Measurements from ENCODE around the gene PNP.
A peak's percentile ranks its signal among the peaks of the same experiment; 100 is the strongest.

Gene PNP

GRCh38 chr14:20428010-20428365, 41.2 kb upstream of the PNP start (continued):
- TF ChIP-seq PATZ1 (CRISPR knock-in tag; IDR thresholded peaks at IDR 0.05; ENCODE audit: borderline replicate concordance) (no peak), PPARA (CRISPR knock-in tag; IDR thresholded peaks at IDR 0.05; ENCODE audit: borderline replicate concordance) (no peak), RARB (CRISPR knock-in tag; IDR thresholded peaks at IDR 0.05) (no peak), ZFP30 (CRISPR knock-in tag; IDR thresholded peaks at IDR 0.05) (no peak), TOX (CRISPR knock-in tag; IDR thresholded peaks at IDR 0.05; ENCODE audit: borderline replicate concordance) (no peak), GLIS3 (CRISPR knock-in tag; IDR thresholded peaks at IDR 0.05) (no peak), SNAI2 (CRISPR knock-in tag; IDR thresholded peaks at IDR 0.05) (no peak), ZNF565 (CRISPR knock-in tag; conservative IDR thresholded peaks at IDR 0.05; ENCODE audit: low read depth) (no peak)

DNA sequence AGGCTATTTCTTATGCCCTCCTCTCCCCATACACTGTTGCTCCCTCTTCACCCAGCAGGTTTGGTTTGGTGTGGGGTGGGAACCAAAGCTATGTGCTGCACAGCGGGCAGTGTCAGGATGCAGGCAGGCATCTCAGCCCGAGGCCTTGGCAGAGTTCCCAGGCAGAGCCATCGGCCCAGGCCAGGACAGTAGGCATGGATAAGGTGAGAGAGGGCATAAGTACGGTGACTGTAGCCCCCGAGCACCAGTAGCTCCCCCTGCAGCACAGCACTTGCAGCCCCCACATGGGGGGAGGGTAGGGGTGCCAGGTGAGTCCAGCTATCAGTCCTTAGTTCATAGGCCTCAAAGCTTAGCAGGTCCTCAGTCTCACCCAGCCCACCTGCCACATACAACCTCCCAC, 40.4 kb upstream of the PNP start:
- no peak for TF ChIP-seq ZFP3 (CRISPR knock-in tag; IDR thresholded peaks at IDR 0.05)
- TF ChIP-seq, protein P1, sequence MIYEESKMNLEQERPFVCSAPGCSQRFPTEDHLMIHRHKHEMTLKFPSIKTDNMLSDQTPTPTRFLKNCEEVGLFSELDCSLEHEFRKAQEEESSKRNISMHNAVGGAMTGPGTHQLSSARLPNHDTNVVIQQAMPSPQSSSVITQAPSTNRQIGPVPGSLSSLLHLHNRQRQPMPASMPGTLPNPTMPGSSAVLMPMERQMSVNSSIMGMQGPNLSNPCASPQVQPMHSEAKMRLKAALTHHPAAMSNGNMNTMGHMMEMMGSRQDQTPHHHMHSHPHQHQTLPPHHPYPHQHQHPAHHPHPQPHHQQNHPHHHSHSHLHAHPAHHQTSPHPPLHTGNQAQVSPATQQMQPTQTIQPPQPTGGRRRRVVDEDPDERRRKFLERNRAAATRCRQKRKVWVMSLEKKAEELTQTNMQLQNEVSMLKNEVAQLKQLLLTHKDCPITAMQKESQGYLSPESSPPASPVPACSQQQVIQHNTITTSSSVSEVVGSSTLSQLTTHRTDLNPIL (CRISPR knock-in tag; IDR thresholded peaks at IDR 0.05; ENCODE audit: low read depth) = no peak

DNA sequence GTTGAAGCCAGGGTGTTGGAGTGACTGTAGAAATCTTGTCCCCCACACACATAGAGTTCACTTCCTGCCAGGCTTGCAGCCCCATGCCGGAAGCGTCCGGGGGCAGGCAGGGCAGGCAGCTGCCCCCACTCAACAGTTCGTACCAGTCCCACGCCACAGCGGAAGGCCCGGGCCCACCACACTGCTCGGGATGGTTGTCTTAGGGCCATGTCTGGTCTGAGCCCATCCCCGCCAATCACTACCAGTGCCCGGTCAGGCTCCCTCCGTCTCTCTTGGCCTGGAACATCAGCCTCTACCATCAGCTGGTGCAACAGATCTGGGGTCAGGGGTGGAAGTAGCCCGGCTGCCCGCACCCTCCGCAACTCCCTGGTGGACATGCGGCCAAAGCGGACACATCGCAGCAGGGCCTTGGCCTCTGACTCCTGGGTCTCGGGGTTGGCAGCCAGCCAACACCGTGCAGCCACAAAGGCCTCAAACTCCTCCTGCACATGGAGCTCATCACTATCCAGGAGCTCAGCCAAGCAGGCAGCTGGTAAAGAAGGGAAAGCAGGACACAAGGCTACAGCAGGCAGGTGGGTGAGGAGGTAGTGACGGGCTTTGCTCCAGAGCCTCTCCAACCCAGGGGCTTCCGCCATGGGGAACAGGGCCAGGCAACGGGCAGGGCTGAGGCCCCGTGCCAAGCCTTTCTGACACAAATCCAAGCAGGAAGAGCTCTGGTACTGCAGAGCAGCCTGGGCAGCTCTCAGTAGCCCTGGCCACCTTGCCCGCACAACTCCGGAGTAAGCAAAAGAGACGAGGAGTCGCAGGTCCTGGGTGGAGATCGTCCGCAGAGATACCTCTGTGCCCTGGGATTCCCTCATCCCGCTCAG, 39.2 kb upstream of the PNP start:
- TF ChIP-seq OSR1 (CRISPR knock-in tag; IDR thresholded peaks at IDR 0.05) (no peak), BACH2 (CRISPR knock-in tag; IDR thresholded peaks at IDR 0.05; ENCODE audit: borderline replicate concordance) (no peak)
- ATAC-seq = no peak

More for the DNA sequence above, 40.4 kb upstream of the PNP start:
- peak; percentile 39; the same call in 1 of the 3 replicates for ATAC-seq

- TF ChIP-seq OSR1 (CRISPR knock-in tag; IDR thresholded peaks at IDR 0.05) (no peak), GLIS3 (CRISPR knock-in tag; IDR thresholded peaks at IDR 0.05) (no peak), ZFP3 (CRISPR knock-in tag; IDR thresholded peaks at IDR 0.05) (no peak), TOX (CRISPR knock-in tag; IDR thresholded peaks at IDR 0.05; ENCODE audit: borderline replicate concordance) (no peak), TCF4 (CRISPR knock-in tag; IDR thresholded peaks at IDR 0.05; ENCODE audit: borderline replicate concordance) (no peak), CSDC2 (CRISPR knock-in tag; IDR thresholded peaks at IDR 0.05) (no peak), ZC3H10 (CRISPR knock-in tag; IDR thresholded peaks at IDR 0.05) (no peak), ARNTL (CRISPR knock-in tag; IDR thresholded peaks at IDR 0.05; ENCODE audit: borderline replicate concordance, low read depth) (no peak), PATZ1 (CRISPR knock-in tag; IDR thresholded peaks at IDR 0.05; ENCODE audit: borderline replicate concordance) (no peak)
- TF ChIP-seq, protein P2, sequence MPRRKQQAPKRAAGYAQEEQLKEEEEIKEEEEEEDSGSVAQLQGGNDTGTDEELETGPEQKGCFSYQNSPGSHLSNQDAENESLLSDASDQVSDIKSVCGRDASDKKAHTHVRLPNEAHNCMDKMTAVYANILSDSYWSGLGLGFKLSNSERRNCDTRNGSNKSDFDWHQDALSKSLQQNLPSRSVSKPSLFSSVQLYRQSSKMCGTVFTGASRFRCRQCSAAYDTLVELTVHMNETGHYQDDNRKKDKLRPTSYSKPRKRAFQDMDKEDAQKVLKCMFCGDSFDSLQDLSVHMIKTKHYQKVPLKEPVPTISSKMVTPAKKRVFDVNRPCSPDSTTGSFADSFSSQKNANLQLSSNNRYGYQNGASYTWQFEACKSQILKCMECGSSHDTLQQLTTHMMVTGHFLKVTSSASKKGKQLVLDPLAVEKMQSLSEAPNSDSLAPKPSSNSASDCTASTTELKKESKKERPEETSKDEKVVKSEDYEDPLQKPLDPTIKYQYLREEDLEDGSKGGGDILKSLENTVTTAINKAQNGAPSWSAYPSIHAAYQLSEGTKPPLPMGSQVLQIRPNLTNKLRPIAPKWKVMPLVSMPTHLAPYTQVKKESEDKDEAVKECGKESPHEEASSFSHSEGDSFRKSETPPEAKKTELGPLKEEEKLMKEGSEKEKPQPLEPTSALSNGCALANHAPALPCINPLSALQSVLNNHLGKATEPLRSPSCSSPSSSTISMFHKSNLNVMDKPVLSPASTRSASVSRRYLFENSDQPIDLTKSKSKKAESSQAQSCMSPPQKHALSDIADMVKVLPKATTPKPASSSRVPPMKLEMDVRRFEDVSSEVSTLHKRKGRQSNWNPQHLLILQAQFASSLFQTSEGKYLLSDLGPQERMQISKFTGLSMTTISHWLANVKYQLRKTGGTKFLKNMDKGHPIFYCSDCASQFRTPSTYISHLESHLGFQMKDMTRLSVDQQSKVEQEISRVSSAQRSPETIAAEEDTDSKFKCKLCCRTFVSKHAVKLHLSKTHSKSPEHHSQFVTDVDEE (CRISPR knock-in tag; IDR thresholded peaks at IDR 0.05) = no peak
- TF ChIP-seq, protein P3, sequence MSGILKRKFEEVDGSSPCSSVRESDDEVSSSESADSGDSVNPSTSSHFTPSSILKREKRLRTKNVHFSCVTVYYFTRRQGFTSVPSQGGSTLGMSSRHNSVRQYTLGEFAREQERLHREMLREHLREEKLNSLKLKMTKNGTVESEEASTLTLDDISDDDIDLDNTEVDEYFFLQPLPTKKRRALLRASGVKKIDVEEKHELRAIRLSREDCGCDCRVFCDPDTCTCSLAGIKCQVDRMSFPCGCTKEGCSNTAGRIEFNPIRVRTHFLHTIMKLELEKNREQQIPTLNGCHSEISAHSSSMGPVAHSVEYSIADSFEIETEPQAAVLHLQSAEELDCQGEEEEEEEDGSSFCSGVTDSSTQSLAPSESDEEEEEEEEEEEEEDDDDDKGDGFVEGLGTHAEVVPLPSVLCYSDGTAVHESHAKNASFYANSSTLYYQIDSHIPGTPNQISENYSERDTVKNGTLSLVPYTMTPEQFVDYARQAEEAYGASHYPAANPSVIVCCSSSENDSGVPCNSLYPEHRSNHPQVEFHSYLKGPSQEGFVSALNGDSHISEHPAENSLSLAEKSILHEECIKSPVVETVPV (CRISPR knock-in tag; IDR thresholded peaks at IDR 0.05) = no peak
- TF ChIP-seq, protein P4, sequence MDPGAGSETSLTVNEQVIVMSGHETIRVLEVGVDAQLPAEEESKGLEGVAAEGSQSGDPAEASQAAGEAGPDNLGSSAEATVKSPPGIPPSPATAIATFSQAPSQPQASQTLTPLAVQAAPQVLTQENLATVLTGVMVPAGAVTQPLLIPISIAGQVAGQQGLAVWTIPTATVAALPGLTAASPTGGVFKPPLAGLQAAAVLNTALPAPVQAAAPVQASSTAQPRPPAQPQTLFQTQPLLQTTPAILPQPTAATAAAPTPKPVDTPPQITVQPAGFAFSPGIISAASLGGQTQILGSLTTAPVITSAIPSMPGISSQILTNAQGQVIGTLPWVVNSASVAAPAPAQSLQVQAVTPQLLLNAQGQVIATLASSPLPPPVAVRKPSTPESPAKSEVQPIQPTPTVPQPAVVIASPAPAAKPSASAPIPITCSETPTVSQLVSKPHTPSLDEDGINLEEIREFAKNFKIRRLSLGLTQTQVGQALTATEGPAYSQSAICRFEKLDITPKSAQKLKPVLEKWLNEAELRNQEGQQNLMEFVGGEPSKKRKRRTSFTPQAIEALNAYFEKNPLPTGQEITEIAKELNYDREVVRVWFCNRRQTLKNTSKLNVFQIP (CRISPR knock-in tag; IDR thresholded peaks at IDR 0.05; ENCODE audit: borderline replicate concordance, low read depth) = no peak
- no peak for ATAC-seq
These were observed 34.3 kb upstream of the PNP start for GRCh38 chr14:20434701-20435581.

All from SK-N-SH treated with all-trans-retinoic acid at 6 μM for 48 hours (cell line).